ENCODE measurements around the gene CRELD2.
"Not testable (repeated sequence)": the region's sequence is repeated elsewhere in the genome, so short reads cannot be mapped to it uniquely, and the experiment has no call there.

The CRELD2 gene

GRCh38 chr22:49942565-49943404, 24.4 kb downstream of the CRELD2 start:
- no peak for TF ChIP-seq CTCF (IDR thresholded peaks at IDR 0.05; ENCODE audit: low read depth, low read length)
- DNase-seq (ENCODE audit: low read depth in 2 of 2), result no peak
- no peak overlapping the region for H3K4me3 ChIP-seq (replicated peaks in 1 of 2; ENCODE audit: low read depth in 2 of 2, low read length in 2 of 2)

- no peak for TF ChIP-seq CTCF (IDR thresholded peaks at IDR 0.05; ENCODE audit: low read depth, low read length)
- no peak for DNase-seq (ENCODE audit: low read depth in 2 of 2)
- H3K4me3 ChIP-seq (replicated peaks in 1 of 2; ENCODE audit: low read depth in 2 of 2, low read length in 2 of 2), result no peak overlapping the region
Measured at GRCh38 chr22:49943405-49943765, 25.0 kb downstream of the CRELD2 start.

GRCh38 chr22:49943771-49944398, 25.5 kb downstream of the CRELD2 start:
- TF ChIP-seq CTCF (IDR thresholded peaks at IDR 0.05; ENCODE audit: low read depth, low read length), result no peak
- no peak for DNase-seq (ENCODE audit: low read depth in 2 of 2)

GRCh38 chr22:49944399-49944891, 26.0 kb downstream of the CRELD2 start:
- no peak for DNase-seq (ENCODE audit: low read depth in 2 of 2)
- TF ChIP-seq CTCF (IDR thresholded peaks at IDR 0.05; ENCODE audit: low read depth, low read length), result no peak
- no peak overlapping the region for H3K4me3 ChIP-seq (replicated peaks in 1 of 2; ENCODE audit: low read depth in 2 of 2, low read length in 2 of 2)

More at GRCh38 chr22:49943771-49944398, 25.5 kb downstream of the CRELD2 start:
- no peak overlapping the region for H3K4me3 ChIP-seq (replicated peaks in 1 of 2; ENCODE audit: low read depth in 2 of 2, low read length in 2 of 2)

- H3K4me3 ChIP-seq (replicated peaks in 1 of 2; ENCODE audit: low read depth in 2 of 2, low read length in 2 of 2); DNase-seq (ENCODE audit: low read depth in 2 of 2): not testable (repeated sequence)
Measured at GRCh38 chr22:49945042-49945794, 26.8 kb downstream of the CRELD2 start.

GRCh38 chr22:49946612-49947295, 28.3 kb downstream of the CRELD2 start:
- DNase-seq (ENCODE audit: low read depth in 2 of 2), result no peak
- TF ChIP-seq CTCF (IDR thresholded peaks at IDR 0.05; ENCODE audit: low read depth, low read length), result no peak
- no peak overlapping the region for H3K4me3 ChIP-seq (replicated peaks in 1 of 2; ENCODE audit: low read depth in 2 of 2, low read length in 2 of 2)
